IPS DF 19.7 (cell line): Measurements from ENCODE around the gene LRRC15.

Experiments
- DNase-seq: peaks from one replicate; pipeline ENCODE4 v3.0.0-alpha.2; 2013; ENCODE audit warnings: low read depth, low spot score

Gene LRRC15

GRCh38 chr3:194369522-194370279, at the start of gene LRRC15:
TSS of gene LRRC15 (minus strand) at chr3:194369743. CDS start at chr3:194361043, 8,700 bp downstream.
- no peak for DNase-seq

GRCh38 chr3:194418671-194419070, 49.1 kb upstream of the LRRC15 start:
- no peak for DNase-seq

- no peak for DNase-seq
Measured at GRCh38 chr3:194407423-194407822, 37.9 kb upstream of the LRRC15 start.

- no peak for DNase-seq
Measured at GRCh38 chr3:194405766-194406165, 36.2 kb upstream of the LRRC15 start.

- no peak for DNase-seq
Measured at GRCh38 chr3:194404365-194405140, 35.0 kb upstream of the LRRC15 start.

- no peak for DNase-seq
Measured at GRCh38 chr3:194401868-194402329, 32.4 kb upstream of the LRRC15 start.

- DNase-seq = no peak
Measured at GRCh38 chr3:194401346-194401745, 31.8 kb upstream of the LRRC15 start.

GRCh38 chr3:194399874-194400411, 30.4 kb upstream of the LRRC15 start:
- DNase-seq = no peak

GRCh38 chr3:194399166-194399565, 29.6 kb upstream of the LRRC15 start, which contains the start of gene GP5:
TSS of gene GP5 (minus strand) at chr3:194399266. CDS start at chr3:194398282, 984 bp downstream.
- DNase-seq = no peak

GRCh38 chr3:194397757-194398312, 28.3 kb upstream of the LRRC15 start:
- no peak for DNase-seq

- DNase-seq = no peak
Measured at GRCh38 chr3:194396859-194397756, 27.6 kb upstream of the LRRC15 start.

- no peak for DNase-seq
Measured at GRCh38 chr3:194396539-194396858, 27.0 kb upstream of the LRRC15 start.

GRCh38 chr3:194395778-194396538, 26.4 kb upstream of the LRRC15 start:
- DNase-seq = no peak

- no peak for DNase-seq
Measured at GRCh38 chr3:194395212-194395611, 25.7 kb upstream of the LRRC15 start.

- no peak for DNase-seq
Measured at GRCh38 chr3:194392576-194392975, 23.0 kb upstream of the LRRC15 start.

GRCh38 chr3:194390835-194391234, 21.3 kb upstream of the LRRC15 start:
- no peak for DNase-seq

GRCh38 chr3:194389269-194389668, 19.7 kb upstream of the LRRC15 start:
- no peak for DNase-seq

- DNase-seq = no peak
Measured at GRCh38 chr3:194387926-194388418, 18.4 kb upstream of the LRRC15 start.

- DNase-seq = no peak
Measured at GRCh38 chr3:194387276-194387675, 17.7 kb upstream of the LRRC15 start.

GRCh38 chr3:194386648-194387047, 17.1 kb upstream of the LRRC15 start:
- DNase-seq = no peak
